Suppressor macrophage (primary cell): ENCODE data around the gene LEP.

Source experiments
- DNase-seq, 4 experiments: peaks; one replicate each; pipeline ENCODE4 v3.0.0-alpha.2; 2020 to 2022

LEP gene

GRCh38 chr7:128247108-128247507 is 6.0 kb downstream of the LEP start:
- no peak for DNase-seq

- DNase-seq, result peak; percentile 39 to 68 (median 54)
Measured at GRCh38 chr7:128247640-128248194, 6.6 kb downstream of the LEP start.

- no peak for DNase-seq
Measured at GRCh38 chr7:128251337-128251736, 10.3 kb downstream of the LEP start.

- DNase-seq, result no peak
Measured at GRCh38 chr7:128253701-128254100, 12.6 kb downstream of the LEP start.

- no peak for DNase-seq
Measured at GRCh38 chr7:128254470-128254869, 13.4 kb downstream of the LEP start.

GRCh38 chr7:128255271-128255670 is 14.2 kb downstream of the LEP start:
- peak in 1 of 4 experiments; percentile 33 for DNase-seq

- no peak for DNase-seq
Measured at GRCh38 chr7:128257458-128257857, 16.4 kb downstream of the LEP start.

GRCh38 chr7:128259131-128260061 is 18.3 kb downstream of the LEP start:
- DNase-seq, result no peak

GRCh38 chr7:128260069-128260795 is 19.2 kb downstream of the LEP start:
- no peak for DNase-seq

GRCh38 chr7:128262273-128263028 is 21.4 kb downstream of the LEP start:
- DNase-seq, result no peak

- no peak for DNase-seq
Measured at GRCh38 chr7:128263420-128263819, 22.3 kb downstream of the LEP start.

GRCh38 chr7:128264477-128264876 is 23.4 kb downstream of the LEP start:
- DNase-seq, result no peak

- no peak for DNase-seq
Measured at GRCh38 chr7:128265156-128265905, 24.3 kb downstream of the LEP start.

GRCh38 chr7:128265906-128266300 is 24.8 kb downstream of the LEP start:
- no peak for DNase-seq

- no peak for DNase-seq
Measured at GRCh38 chr7:128266529-128266882, 25.4 kb downstream of the LEP start.

GRCh38 chr7:128266883-128267594 is 26.0 kb downstream of the LEP start:
- no peak for DNase-seq

- no peak for DNase-seq
Measured at GRCh38 chr7:128267595-128267924, 26.5 kb downstream of the LEP start.

GRCh38 chr7:128268233-128268632 is 27.2 kb downstream of the LEP start:
- DNase-seq, result no peak

- no peak for DNase-seq
Measured at GRCh38 chr7:128270826-128271272, 29.8 kb downstream of the LEP start.

- peak in 2 of 4 experiments; percentile 15 to 24 for DNase-seq
Measured at GRCh38 chr7:128271471-128271941, 30.4 kb downstream of the LEP start.

- DNase-seq, result peak in 1 of 4 experiments; percentile 23
Measured at GRCh38 chr7:128271942-128272481, 30.9 kb downstream of the LEP start.
